Esophagus muscularis mucosa (tissue), 4 donors: ENCODE results near the gene UBE2E2.

Experiments
- EP300 ChIP-seq: sonication (generic); formaldehyde crosslinking; IDR thresholded peaks from one replicate; pipeline ENCODE4 v1.6.1; 2017; ENCODE audit warnings: antibody characterized with exemption
- POLR2A ChIP-seq: fragments of 450-650 bp; IDR thresholded peaks from one replicate; pipeline ENCODE4 v1.6.1; 2017; ENCODE audit warnings: antibody characterized with exemption, moderate library complexity, mild to moderate bottlenecking, low read depth
- POLR2AphosphoS5 ChIP-seq, 2 donors: sonication (generic); formaldehyde crosslinking; IDR thresholded peaks; one replicate each; pipeline ENCODE4 v1.6.1; 2017; ENCODE audit warnings: antibody characterized with exemption in 2 of 2
- TF ChIP-seq, protein P1 (sequence below), 3 experiments: fragments of 200-600 bp in 2 of 3; fragments of 450-650 bp in 1 of 3; sonication (generic) in 2 of 3; IDR thresholded peaks; one replicate each; pipeline ENCODE4 v1.5.1; 2017 to 2019; ENCODE audit warnings: antibody characterized with exemption in 3 of 3, mild to moderate bottlenecking in 2 of 3, moderate library complexity in 1 of 3

GRCh38 chr3:23263796-23264195 is 60.7 kb downstream of the UBE2E2 start:
- TF ChIP-seq, protein P1, sequence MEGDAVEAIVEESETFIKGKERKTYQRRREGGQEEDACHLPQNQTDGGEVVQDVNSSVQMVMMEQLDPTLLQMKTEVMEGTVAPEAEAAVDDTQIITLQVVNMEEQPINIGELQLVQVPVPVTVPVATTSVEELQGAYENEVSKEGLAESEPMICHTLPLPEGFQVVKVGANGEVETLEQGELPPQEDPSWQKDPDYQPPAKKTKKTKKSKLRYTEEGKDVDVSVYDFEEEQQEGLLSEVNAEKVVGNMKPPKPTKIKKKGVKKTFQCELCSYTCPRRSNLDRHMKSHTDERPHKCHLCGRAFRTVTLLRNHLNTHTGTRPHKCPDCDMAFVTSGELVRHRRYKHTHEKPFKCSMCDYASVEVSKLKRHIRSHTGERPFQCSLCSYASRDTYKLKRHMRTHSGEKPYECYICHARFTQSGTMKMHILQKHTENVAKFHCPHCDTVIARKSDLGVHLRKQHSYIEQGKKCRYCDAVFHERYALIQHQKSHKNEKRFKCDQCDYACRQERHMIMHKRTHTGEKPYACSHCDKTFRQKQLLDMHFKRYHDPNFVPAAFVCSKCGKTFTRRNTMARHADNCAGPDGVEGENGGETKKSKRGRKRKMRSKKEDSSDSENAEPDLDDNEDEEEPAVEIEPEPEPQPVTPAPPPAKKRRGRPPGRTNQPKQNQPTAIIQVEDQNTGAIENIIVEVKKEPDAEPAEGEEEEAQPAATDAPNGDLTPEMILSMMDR (IDR thresholded peaks at IDR 0.05) = no peak
- TF ChIP-seq EP300 = no peak
- TF ChIP-seq POLR2A = no peak
- no peak for TF ChIP-seq POLR2AphosphoS5 (IDR thresholded peaks at IDR 0.05)
